ENCODE data around the gene PEDS1. TPM values are rescaled to one million over a fixed set of nuclear protein-coding genes. Genes with fewer than 3 reads are reported as not detected.
A peak's percentile ranks its signal among the peaks of the same experiment; 100 is the strongest.

Gene PEDS1
- total and polyA plus RNA-seq, 2 of the 13 experiments (the other 11 are each of a cell fraction or from before 2014, with no cell fraction given): 30.5 to 93.9 TPM

DNA sequence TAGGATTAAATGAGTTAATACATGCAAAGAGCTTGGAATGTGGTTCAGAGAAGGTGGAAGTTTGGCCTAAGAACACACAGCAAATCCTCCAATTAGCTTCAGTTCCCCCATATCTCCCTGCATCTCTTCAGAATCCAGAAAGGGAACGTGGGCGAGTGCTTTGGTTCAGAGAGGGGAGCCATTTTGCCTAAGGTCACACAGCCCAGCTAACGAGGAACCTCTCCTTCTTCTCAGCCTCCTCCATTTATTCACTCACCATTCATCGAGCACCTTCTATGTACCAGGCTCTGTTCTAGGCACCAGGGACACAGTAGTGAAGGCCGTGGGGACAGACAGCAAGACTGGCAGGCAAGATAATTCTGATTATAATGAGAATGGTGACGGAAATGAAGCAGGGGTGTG, 34.8 kb upstream of the PEDS1 start (continued):
- TF ChIP-seq, protein P1, sequence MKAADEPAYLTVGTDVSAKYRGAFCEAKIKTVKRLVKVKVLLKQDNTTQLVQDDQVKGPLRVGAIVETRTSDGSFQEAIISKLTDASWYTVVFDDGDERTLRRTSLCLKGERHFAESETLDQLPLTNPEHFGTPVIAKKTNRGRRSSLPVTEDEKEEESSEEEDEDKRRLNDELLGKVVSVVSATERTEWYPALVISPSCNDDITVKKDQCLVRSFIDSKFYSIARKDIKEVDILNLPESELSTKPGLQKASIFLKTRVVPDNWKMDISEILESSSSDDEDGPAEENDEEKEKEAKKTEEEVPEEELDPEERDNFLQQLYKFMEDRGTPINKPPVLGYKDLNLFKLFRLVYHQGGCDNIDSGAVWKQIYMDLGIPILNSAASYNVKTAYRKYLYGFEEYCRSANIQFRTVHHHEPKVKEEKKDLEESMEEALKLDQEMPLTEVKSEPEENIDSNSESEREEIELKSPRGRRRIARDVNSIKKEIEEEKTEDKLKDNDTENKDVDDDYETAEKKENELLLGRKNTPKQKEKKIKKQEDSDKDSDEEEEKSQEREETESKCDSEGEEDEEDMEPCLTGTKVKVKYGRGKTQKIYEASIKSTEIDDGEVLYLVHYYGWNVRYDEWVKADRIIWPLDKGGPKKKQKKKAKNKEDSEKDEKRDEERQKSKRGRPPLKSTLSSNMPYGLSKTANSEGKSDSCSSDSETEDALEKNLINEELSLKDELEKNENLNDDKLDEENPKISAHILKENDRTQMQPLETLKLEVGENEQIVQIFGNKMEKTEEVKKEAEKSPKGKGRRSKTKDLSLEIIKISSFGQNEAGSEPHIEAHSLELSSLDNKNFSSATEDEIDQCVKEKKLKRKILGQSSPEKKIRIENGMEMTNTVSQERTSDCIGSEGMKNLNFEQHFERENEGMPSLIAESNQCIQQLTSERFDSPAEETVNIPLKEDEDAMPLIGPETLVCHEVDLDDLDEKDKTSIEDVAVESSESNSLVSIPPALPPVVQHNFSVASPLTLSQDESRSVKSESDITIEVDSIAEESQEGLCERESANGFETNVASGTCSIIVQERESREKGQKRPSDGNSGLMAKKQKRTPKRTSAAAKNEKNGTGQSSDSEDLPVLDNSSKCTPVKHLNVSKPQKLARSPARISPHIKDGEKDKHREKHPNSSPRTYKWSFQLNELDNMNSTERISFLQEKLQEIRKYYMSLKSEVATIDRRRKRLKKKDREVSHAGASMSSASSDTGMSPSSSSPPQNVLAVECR (CRISPR knock-in tag; IDR thresholded peaks at IDR 0.05; ENCODE audit: borderline replicate concordance): no peak
- TF ChIP-seq ZNF547 (CRISPR knock-in tag; IDR thresholded peaks at IDR 0.05): no peak
- TF ChIP-seq CHCHD3 (CRISPR knock-in tag; IDR thresholded peaks at IDR 0.05): 0 out of 2 replicates have a peak, but pooled peaks have one; percentile 6
- TF ChIP-seq, protein P2, sequence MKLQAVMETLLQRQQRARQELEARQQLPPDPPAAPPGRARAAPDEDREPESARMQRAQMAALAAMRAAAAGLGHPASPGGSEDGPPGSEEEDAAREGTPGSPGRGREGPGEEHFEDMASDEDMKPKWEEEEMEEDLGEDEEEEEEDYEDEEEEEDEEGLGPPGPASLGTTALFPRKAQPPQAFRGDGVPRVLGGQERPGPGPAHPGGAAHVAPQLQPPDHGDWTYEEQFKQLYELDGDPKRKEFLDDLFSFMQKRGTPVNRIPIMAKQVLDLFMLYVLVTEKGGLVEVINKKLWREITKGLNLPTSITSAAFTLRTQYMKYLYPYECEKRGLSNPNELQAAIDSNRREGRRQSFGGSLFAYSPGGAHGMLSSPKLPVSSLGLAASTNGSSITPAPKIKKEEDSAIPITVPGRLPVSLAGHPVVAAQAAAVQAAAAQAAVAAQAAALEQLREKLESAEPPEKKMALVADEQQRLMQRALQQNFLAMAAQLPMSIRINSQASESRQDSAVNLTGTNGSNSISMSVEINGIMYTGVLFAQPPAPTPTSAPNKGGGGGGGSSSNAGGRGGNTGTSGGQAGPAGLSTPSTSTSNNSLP (IDR thresholded peaks at IDR 0.05; ENCODE audit: low read depth, low read length): no peak
- TF ChIP-seq ZFP36L2 (CRISPR knock-in tag; IDR thresholded peaks at IDR 0.05): no peak
- TF ChIP-seq FOSL2 (CRISPR knock-in tag; IDR thresholded peaks at IDR 0.05): no peak
- peak; percentile 5; the same call in 1 of the 2 replicates for TF ChIP-seq NFE2 (CRISPR knock-in tag; IDR thresholded peaks at IDR 0.05)
- no peak for TF ChIP-seq HOXA7 (CRISPR knock-in tag; IDR thresholded peaks at IDR 0.05)
- TF ChIP-seq, protein P3, sequence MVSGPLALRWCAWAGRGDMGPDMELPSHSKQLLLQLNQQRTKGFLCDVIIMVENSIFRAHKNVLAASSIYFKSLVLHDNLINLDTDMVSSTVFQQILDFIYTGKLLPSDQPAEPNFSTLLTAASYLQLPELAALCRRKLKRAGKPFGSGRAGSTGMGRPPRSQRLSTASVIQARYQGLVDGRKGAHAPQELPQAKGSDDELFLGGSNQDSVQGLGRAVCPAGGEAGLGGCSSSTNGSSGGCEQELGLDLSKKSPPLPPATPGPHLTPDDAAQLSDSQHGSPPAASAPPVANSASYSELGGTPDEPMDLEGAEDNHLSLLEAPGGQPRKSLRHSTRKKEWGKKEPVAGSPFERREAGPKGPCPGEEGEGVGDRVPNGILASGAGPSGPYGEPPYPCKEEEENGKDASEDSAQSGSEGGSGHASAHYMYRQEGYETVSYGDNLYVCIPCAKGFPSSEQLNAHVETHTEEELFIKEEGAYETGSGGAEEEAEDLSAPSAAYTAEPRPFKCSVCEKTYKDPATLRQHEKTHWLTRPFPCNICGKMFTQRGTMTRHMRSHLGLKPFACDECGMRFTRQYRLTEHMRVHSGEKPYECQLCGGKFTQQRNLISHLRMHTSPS (CRISPR knock-in tag; IDR thresholded peaks at IDR 0.05; ENCODE audit: low read depth): no peak
- TF ChIP-seq NFE2L2 (IDR thresholded peaks at IDR 0.05; ENCODE audit: low read length): no peak
- TF ChIP-seq, protein P4, sequence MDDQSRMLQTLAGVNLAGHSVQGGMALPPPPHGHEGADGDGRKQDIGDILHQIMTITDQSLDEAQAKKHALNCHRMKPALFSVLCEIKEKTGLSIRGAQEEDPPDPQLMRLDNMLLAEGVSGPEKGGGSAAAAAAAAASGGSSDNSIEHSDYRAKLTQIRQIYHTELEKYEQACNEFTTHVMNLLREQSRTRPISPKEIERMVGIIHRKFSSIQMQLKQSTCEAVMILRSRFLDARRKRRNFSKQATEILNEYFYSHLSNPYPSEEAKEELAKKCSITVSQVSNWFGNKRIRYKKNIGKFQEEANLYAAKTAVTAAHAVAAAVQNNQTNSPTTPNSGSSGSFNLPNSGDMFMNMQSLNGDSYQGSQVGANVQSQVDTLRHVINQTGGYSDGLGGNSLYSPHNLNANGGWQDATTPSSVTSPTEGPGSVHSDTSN (CRISPR knock-in tag; IDR thresholded peaks at IDR 0.05; ENCODE audit: borderline replicate concordance): no peak
- TF ChIP-seq, protein P5, sequence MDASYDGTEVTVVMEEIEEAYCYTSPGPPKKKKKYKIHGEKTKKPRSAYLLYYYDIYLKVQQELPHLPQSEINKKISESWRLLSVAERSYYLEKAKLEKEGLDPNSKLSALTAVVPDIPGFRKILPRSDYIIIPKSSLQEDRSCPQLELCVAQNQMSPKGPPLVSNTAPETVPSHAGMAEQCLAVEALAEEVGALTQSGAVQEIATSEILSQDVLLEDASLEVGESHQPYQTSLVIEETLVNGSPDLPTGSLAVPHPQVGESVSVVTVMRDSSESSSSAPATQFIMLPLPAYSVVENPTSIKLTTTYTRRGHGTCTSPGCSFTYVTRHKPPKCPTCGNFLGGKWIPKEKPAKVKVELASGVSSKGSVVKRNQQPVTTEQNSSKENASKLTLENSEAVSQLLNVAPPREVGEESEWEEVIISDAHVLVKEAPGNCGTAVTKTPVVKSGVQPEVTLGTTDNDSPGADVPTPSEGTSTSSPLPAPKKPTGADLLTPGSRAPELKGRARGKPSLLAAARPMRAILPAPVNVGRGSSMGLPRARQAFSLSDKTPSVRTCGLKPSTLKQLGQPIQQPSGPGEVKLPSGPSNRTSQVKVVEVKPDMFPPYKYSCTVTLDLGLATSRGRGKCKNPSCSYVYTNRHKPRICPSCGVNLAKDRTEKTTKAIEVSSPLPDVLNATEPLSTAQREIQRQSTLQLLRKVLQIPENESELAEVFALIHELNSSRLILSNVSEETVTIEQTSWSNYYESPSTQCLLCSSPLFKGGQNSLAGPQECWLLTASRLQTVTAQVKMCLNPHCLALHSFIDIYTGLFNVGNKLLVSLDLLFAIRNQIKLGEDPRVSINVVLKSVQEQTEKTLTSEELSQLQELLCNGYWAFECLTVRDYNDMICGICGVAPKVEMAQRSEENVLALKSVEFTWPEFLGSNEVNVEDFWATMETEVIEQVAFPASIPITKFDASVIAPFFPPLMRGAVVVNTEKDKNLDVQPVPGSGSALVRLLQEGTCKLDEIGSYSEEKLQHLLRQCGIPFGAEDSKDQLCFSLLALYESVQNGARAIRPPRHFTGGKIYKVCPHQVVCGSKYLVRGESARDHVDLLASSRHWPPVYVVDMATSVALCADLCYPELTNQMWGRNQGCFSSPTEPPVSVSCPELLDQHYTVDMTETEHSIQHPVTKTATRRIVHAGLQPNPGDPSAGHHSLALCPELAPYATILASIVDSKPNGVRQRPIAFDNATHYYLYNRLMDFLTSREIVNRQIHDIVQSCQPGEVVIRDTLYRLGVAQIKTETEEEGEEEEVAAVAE (CRISPR knock-in tag; IDR thresholded peaks at IDR 0.05; ENCODE audit: borderline replicate concordance): no peak
- TF ChIP-seq, protein P6, sequence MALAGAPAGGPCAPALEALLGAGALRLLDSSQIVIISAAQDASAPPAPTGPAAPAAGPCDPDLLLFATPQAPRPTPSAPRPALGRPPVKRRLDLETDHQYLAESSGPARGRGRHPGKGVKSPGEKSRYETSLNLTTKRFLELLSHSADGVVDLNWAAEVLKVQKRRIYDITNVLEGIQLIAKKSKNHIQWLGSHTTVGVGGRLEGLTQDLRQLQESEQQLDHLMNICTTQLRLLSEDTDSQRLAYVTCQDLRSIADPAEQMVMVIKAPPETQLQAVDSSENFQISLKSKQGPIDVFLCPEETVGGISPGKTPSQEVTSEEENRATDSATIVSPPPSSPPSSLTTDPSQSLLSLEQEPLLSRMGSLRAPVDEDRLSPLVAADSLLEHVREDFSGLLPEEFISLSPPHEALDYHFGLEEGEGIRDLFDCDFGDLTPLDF (CRISPR knock-in tag; IDR thresholded peaks at IDR 0.05): no peak
- no peak for TF ChIP-seq MIER2 (CRISPR knock-in tag; IDR thresholded peaks at IDR 0.05)
- no peak for TF ChIP-seq PITX1 (CRISPR knock-in tag; IDR thresholded peaks at IDR 0.05)
- TF ChIP-seq ZNF878 (CRISPR knock-in tag; IDR thresholded peaks at IDR 0.05): no peak

Measured in HepG2 (cell line).